ENCODE measurements around the gene COL4A2. TPM values are rescaled to one million over a fixed set of nuclear protein-coding genes. Genes with fewer than 3 reads are reported as not detected.

The COL4A2 gene
- total and polyA plus RNA-seq, 4 donors = 8.0 to 45.2 (median 40.3) TPM

DNA sequence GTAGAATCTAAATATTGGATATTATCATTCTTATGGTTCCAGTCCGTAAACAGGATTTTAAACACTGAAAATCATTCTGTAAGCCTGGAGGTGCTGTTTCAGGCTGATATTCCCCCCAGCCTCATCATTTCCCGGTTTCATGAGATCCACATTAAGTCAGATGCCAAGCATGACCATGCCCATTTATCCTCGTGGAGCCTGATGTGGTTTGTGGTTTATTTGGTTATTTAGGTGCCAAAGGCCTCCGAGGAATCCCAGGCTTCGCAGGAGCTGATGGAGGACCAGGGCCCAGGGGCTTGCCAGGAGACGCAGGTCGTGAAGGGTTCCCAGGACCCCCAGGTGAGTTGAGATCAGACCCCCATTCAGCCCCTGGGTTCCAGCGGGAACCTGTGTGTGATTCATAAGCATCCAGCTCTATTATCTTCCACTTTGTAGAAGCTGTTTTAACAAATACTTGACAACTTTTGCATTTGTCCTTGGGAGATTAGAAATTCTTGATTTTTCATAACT lies 162.0 kb downstream of the COL4A2 start:
- DNase-seq (ENCODE audit: low spot score) = no peak
- Histone ChIP-seq H3K36me3 (ENCODE audit: control insufficient read depth in 4 of 4, insufficient read depth in 3 of 4, low read depth in 1 of 4, low read length in 3 of 4) (no peaks in the 10 kb centered on the region), H3K27me3 (ENCODE audit: control insufficient read depth in 4 of 4, insufficient read depth in 4 of 4, low read length in 3 of 4) (no peaks in the 10 kb centered on the region), H3K4me1 (ENCODE audit: control insufficient read depth in 4 of 4, insufficient read depth in 4 of 4, low read length in 3 of 4) (peaks cover 0 to 5% (median 0%) of the 10 kb centered on the region in 4 donors), H3K4me3 (ENCODE audit: low read depth in 1 of 3, low read length in 3 of 3) (no peak overlapping the region), H3K27ac (ENCODE audit: low read depth in 1 of 2, low read length in 2 of 2) (no peak overlapping the region), H3K9ac (ENCODE audit: low read depth in 1 of 2, low read length in 2 of 2) (no peak overlapping the region), H3K9me3 (ENCODE audit: control insufficient read depth in 4 of 4, low read length in 3 of 4) (no peaks in the 10 kb centered on the region)
- TF ChIP-seq RAD21 (IDR thresholded peaks at IDR 0.05) = no peak
- no peak for TF ChIP-seq EGR1 (IDR thresholded peaks at IDR 0.05; ENCODE audit: low read depth in 2 of 2)
- TF ChIP-seq SP1 (IDR thresholded peaks at IDR 0.05) = no peak
- no peak for TF ChIP-seq FOXA1 (IDR thresholded peaks at IDR 0.05)
- TF ChIP-seq ATF3 (IDR thresholded peaks at IDR 0.05) = no peak
- no peak for TF ChIP-seq NR2F2 (IDR thresholded peaks at IDR 0.05)
- TF ChIP-seq ZBTB33 (IDR thresholded peaks at IDR 0.05) = no peak
- TF ChIP-seq FOXA2 (IDR thresholded peaks at IDR 0.05) = no peak
- TF ChIP-seq, protein P1, sequence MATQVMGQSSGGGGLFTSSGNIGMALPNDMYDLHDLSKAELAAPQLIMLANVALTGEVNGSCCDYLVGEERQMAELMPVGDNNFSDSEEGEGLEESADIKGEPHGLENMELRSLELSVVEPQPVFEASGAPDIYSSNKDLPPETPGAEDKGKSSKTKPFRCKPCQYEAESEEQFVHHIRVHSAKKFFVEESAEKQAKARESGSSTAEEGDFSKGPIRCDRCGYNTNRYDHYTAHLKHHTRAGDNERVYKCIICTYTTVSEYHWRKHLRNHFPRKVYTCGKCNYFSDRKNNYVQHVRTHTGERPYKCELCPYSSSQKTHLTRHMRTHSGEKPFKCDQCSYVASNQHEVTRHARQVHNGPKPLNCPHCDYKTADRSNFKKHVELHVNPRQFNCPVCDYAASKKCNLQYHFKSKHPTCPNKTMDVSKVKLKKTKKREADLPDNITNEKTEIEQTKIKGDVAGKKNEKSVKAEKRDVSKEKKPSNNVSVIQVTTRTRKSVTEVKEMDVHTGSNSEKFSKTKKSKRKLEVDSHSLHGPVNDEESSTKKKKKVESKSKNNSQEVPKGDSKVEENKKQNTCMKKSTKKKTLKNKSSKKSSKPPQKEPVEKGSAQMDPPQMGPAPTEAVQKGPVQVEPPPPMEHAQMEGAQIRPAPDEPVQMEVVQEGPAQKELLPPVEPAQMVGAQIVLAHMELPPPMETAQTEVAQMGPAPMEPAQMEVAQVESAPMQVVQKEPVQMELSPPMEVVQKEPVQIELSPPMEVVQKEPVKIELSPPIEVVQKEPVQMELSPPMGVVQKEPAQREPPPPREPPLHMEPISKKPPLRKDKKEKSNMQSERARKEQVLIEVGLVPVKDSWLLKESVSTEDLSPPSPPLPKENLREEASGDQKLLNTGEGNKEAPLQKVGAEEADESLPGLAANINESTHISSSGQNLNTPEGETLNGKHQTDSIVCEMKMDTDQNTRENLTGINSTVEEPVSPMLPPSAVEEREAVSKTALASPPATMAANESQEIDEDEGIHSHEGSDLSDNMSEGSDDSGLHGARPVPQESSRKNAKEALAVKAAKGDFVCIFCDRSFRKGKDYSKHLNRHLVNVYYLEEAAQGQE (IDR thresholded peaks at IDR 0.05) = no peak
- no peak for TF ChIP-seq YY1 (IDR thresholded peaks at IDR 0.05)
- TF ChIP-seq, protein P2, sequence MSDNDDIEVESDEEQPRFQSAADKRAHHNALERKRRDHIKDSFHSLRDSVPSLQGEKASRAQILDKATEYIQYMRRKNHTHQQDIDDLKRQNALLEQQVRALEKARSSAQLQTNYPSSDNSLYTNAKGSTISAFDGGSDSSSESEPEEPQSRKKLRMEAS (IDR thresholded peaks at IDR 0.05) = no peak
- TF ChIP-seq RXRA (IDR thresholded peaks at IDR 0.05) = no peak
- 84% methylated on average over 8 of the region's 8 CpGs for WGBS

- H3K4me3 ChIP-seq (ENCODE audit: low read depth in 1 of 3, low read length in 3 of 3) = no peak overlapping the region
- peaks cover 0 to 5% (median 0%) of the 10 kb centered on the region in 4 donors for H3K4me1 ChIP-seq (ENCODE audit: control insufficient read depth in 4 of 4, insufficient read depth in 4 of 4, low read length in 3 of 4)
- WGBS = 89% methylated on average over 5 of the region's 5 CpGs
- TF ChIP-seq GABPA (IDR thresholded peaks at IDR 0.05 in 1 of 2, conservative IDR thresholded peaks at IDR 0.05 in 1 of 2) (no peak), EGR1 (IDR thresholded peaks at IDR 0.05; ENCODE audit: low read depth in 2 of 2) (no peak), ZBTB33 (IDR thresholded peaks at IDR 0.05) (no peak), SP1 (IDR thresholded peaks at IDR 0.05) (no peak), HNF4G (IDR thresholded peaks at IDR 0.05) (no peak)
- TF ChIP-seq, protein P2 (IDR thresholded peaks at IDR 0.05) = no peak
- TF ChIP-seq, protein P3, sequence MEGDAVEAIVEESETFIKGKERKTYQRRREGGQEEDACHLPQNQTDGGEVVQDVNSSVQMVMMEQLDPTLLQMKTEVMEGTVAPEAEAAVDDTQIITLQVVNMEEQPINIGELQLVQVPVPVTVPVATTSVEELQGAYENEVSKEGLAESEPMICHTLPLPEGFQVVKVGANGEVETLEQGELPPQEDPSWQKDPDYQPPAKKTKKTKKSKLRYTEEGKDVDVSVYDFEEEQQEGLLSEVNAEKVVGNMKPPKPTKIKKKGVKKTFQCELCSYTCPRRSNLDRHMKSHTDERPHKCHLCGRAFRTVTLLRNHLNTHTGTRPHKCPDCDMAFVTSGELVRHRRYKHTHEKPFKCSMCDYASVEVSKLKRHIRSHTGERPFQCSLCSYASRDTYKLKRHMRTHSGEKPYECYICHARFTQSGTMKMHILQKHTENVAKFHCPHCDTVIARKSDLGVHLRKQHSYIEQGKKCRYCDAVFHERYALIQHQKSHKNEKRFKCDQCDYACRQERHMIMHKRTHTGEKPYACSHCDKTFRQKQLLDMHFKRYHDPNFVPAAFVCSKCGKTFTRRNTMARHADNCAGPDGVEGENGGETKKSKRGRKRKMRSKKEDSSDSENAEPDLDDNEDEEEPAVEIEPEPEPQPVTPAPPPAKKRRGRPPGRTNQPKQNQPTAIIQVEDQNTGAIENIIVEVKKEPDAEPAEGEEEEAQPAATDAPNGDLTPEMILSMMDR (IDR thresholded peaks at IDR 0.05; ENCODE audit: low read depth, low read length, missing input control) = no peak
- H3K36me3 ChIP-seq (ENCODE audit: control insufficient read depth in 4 of 4, insufficient read depth in 3 of 4, low read depth in 1 of 4, low read length in 3 of 4) = peaks cover 0 to 2% (median 0%) of the 10 kb centered on the region in 4 donors
- no peaks in the 10 kb centered on the region for H3K9me3 ChIP-seq (ENCODE audit: control insufficient read depth in 4 of 4, low read length in 3 of 4)
- no peak for DNase-seq (ENCODE audit: low spot score)
- H3K9ac ChIP-seq (ENCODE audit: low read depth in 1 of 2, low read length in 2 of 2) = no peak overlapping the region
- H3K27me3 ChIP-seq (ENCODE audit: control insufficient read depth in 4 of 4, insufficient read depth in 4 of 4, low read length in 3 of 4) = no peaks in the 10 kb centered on the region
- no peak overlapping the region for H3K27ac ChIP-seq (ENCODE audit: low read depth in 1 of 2, low read length in 2 of 2)
These were observed 162.5 kb downstream of the COL4A2 start for GRCh38 chr13:110469597-110469996.

Measured in liver (tissue), 9 donors.